ENCODE results near the gene NR1D1. TPM values are rescaled to one million over a fixed set of nuclear protein-coding genes. Genes with fewer than 3 reads are reported as not detected.

The NR1D1 gene
- total RNA-seq, 4 donors from 2014 or later, result 6.1 to 24.2 (median 14.5) TPM

DNA sequence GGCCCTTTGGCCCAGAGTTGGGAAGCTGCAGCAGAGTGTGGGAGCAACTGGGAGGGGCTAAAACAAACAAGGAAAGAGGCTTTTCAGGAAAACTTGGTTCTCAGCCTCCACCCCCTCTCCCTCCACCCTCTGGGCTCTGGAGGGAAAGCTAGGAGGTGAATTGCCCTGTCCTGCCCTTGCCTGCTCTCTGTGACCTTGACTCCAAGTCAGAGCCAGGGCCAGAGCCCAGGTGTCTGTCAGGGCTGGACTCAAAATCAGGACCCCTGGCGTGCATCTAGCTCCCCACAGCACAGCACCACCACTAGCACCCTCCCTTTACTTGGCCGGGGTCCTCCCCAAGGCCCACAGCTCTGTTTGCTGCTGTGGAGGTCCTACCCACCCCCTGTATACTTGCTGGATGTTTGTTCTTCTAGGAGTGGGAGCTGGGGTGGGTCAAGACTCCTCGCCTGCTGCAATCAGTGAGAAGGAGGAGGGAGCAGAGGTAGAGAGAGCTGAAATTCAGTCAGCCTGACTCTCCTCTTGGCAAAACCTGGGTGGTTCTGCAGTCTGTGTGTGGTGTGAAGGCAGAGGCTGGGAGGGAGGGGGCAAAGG is 2.8 kb upstream of the NR1D1 start:
- TF ChIP-seq, protein P1, sequence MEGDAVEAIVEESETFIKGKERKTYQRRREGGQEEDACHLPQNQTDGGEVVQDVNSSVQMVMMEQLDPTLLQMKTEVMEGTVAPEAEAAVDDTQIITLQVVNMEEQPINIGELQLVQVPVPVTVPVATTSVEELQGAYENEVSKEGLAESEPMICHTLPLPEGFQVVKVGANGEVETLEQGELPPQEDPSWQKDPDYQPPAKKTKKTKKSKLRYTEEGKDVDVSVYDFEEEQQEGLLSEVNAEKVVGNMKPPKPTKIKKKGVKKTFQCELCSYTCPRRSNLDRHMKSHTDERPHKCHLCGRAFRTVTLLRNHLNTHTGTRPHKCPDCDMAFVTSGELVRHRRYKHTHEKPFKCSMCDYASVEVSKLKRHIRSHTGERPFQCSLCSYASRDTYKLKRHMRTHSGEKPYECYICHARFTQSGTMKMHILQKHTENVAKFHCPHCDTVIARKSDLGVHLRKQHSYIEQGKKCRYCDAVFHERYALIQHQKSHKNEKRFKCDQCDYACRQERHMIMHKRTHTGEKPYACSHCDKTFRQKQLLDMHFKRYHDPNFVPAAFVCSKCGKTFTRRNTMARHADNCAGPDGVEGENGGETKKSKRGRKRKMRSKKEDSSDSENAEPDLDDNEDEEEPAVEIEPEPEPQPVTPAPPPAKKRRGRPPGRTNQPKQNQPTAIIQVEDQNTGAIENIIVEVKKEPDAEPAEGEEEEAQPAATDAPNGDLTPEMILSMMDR (IDR thresholded peaks at IDR 0.05), result no peak
- TF ChIP-seq POLR2AphosphoS5 (IDR thresholded peaks at IDR 0.05) (no peak), EP300 (IDR thresholded peaks at IDR 0.05) (no peak), POLR2A (IDR thresholded peaks at IDR 0.05; ENCODE audit: low read depth) (no peak)
- intact Hi-C loops (cut with DNase I), result no loop called here
- 63% methylated on average over 3 of the region's 3 CpGs for WGBS
- Histone ChIP-seq H3K9me3 (no peaks in the 10 kb centered on the region), H3K4me3 (no peak overlapping the region), H3K27ac (replicated peaks in 1 of 4) (peak overlapping the region; percentile 88 to 99 (median 94)), H3K4me1 (peaks cover 79 to 87% (median 83%) of the 10 kb centered on the region in 4 donors), H3K27me3 (no peaks in the 10 kb centered on the region), H3K36me3 (no peaks in the 10 kb centered on the region)
- no peak for DNase-seq (ENCODE audit: extremely low spot score)

DNA sequence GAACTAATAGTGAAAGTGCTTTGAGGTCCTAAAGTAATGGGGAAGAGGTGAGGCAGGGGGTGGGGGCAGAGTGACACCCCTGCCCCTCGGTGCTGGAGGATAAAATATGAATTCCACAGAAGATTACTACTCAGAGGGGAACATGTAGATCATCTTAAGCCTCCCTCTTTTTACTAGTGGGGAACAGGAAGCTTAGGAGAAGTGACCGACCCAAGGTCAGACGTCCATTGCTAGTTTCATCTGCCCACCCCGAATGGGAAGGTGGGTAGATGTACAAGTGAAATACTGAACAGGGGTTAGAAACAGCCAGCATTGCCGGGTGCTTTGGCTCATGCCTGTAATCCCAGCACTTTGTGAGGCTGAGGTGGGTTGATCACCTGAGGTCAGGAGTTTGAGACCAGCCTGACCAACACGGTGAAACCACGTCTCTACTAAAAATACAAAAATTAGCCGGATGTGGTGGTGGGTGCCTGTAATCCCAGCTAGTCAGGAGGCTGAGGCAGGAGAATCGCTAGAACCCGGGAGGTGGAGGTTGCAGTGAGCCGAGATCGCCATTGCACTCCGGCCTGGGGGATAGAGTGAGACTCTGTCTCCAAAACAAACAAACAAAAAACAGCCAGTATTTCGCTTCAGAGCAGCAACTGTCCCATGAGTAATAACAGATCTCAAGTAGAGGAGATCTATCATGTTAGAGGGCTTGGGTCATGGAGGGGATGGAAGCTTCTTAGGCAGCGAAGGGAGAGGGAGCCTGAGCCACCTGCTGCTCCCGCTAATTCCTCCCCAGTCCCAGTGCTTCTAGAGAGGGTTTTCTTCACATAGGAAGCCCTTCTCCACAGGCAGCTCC is 1.2 kb upstream of the NR1D1 start:
- 73% methylated on average over 16 of the region's 16 CpGs for WGBS
- Histone ChIP-seq H3K4me1 (peaks cover 79 to 87% (median 83%) of the 10 kb centered on the region in 4 donors), H3K36me3 (peaks cover 6 to 10% (median 7%) of the 10 kb centered on the region in 4 donors), H3K27me3 (no peaks in the 10 kb centered on the region), H3K9me3 (no peaks in the 10 kb centered on the region), H3K4me3 (peak overlapping the region; percentile 70 to 93 (median 74)), H3K27ac (replicated peaks in 1 of 4) (peak overlapping the region; percentile 88 to 99 (median 94))
- TF ChIP-seq POLR2A (IDR thresholded peaks at IDR 0.05; ENCODE audit: low read depth) (no peak), POLR2AphosphoS5 (IDR thresholded peaks at IDR 0.05) (no peak), EP300 (IDR thresholded peaks at IDR 0.05) (no peak)
- TF ChIP-seq, protein P1 (IDR thresholded peaks at IDR 0.05), result no peak
- intact Hi-C loops (cut with DNase I), result no loop called here
- no peak for DNase-seq (ENCODE audit: extremely low spot score)

DNA sequence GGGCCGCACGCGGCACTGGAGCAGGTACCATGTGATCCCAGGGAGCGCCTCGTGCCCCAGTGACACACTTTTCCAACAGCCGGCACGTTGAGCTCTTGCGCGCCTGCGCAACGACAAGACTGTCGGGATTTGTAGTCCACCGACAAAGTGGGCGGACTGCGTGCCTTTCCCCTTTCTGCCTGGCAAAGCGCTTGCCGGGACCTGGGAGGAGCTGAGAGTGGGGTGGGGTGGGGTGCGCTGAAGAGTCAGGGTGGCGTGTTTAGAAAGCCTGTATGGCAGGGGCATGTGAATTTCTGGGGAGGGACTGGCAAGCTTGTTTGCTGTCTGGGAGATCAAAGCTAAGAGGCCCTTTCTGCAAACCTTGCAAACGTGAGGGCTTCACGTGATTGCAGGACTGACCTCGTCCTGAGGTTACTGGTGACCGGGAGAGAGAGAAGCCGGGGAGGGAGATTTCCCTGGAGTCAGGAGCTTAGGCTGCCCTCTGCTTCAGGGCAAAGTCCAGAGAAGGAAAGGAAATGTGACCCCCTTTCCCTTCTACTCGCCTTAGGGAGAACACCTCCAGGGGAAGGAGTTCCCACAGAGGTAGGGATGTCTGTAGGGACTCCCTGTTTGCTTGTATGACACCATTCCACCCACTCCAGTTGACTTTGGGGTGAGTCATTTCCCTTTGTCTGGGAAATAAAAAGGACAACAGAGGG is 429 bp upstream of the NR1D1 start:
- Histone ChIP-seq H3K9me3 (no peaks in the 10 kb centered on the region), H3K4me3 (peak overlapping the region; percentile 70 to 93 (median 74)), H3K4me1 (peaks cover 78 to 87% (median 83%) of the 10 kb centered on the region in 4 donors), H3K27ac (replicated peaks in 1 of 4) (peak overlapping the region; percentile 88 to 99 (median 94)), H3K27me3 (no peaks in the 10 kb centered on the region), H3K36me3 (peaks cover 13 to 17% (median 15%) of the 10 kb centered on the region in 4 donors)
- peak; percentile 99 for DNase-seq (ENCODE audit: extremely low spot score)
- WGBS, result 4% methylated on average over 10 of the region's 25 CpGs
- TF ChIP-seq POLR2AphosphoS5 (IDR thresholded peaks at IDR 0.05), result peak in 1 of 2 donors; percentile 75
- TF ChIP-seq EP300 (IDR thresholded peaks at IDR 0.05), result peak; percentile 45
- TF ChIP-seq POLR2A (IDR thresholded peaks at IDR 0.05; ENCODE audit: low read depth), result no peak
- TF ChIP-seq, protein P1 (IDR thresholded peaks at IDR 0.05), result no peak
- intact Hi-C loops (cut with DNase I), result no loop called here

DNA sequence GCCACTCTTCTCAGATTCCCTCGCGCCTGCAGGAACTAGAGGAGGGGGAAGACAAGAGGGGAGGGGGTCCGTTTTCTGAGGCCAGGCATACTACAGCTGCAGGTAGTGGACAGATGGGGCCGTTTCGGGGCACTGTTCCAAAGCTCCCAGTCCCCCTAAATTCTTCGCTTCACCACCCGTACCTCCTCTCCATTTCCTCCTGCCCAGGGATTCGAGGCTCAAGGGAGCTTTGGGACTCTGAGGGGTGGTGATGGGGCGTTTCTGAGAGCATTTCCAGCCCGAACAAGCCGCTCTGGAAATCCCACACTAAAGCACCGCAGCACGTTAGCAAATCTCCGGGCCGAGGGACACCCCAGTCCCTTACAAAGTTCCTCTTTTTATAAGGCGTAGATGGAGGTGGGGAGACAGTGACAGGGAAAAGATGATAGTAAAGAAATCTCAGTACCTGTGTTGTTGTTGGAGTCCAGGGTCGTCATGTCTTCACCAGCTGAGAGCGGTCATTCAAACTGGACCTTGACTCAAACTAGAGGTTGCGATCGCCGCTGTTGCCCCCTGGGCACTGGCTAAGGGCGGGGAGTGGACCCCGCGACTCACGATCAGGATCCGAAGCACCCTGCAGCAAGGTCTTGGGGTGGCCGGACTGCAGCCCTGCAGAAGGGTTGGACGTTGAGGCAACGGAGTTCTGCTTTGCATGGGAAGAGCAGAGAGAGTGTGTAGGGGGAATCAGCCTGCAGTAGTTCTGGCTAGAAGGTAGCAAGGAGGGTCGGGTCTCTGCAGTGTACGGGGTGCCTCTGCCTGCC is 570 bp downstream of the NR1D1 start:
- Histone ChIP-seq H3K9me3 (no peaks in the 10 kb centered on the region), H3K27ac (replicated peaks in 1 of 4) (peak overlapping the region; percentile 88 to 99 (median 94)), H3K4me1 (peaks cover 78 to 87% (median 83%) of the 10 kb centered on the region in 4 donors), H3K27me3 (no peaks in the 10 kb centered on the region), H3K4me3 (peak overlapping the region; percentile 70 to 93 (median 74)), H3K36me3 (peaks cover 23 to 27% (median 24%) of the 10 kb centered on the region in 4 donors)
- 2% methylated on average over 28 of the region's 31 CpGs for WGBS
- no peak for DNase-seq (ENCODE audit: extremely low spot score)
- TF ChIP-seq, protein P1 (IDR thresholded peaks at IDR 0.05), result no peak
- TF ChIP-seq POLR2A (IDR thresholded peaks at IDR 0.05; ENCODE audit: low read depth) (no peak), EP300 (IDR thresholded peaks at IDR 0.05) (no peak), POLR2AphosphoS5 (IDR thresholded peaks at IDR 0.05) (no peak)
- intact Hi-C loops (cut with DNase I), result no loop called here

All from esophagus muscularis mucosa (tissue), 4 donors.